ENCODE data around the gene C5AR1.
"Not testable (repeated sequence)": the region's sequence is repeated elsewhere in the genome, so short reads cannot be mapped to it uniquely, and the experiment has no call there.

Gene C5AR1

GRCh38 chr19:47330466-47330869 is 20.8 kb downstream of the C5AR1 start:
- in situ Hi-C loops (cut with HindIII; ENCODE audit: low sequenced_read_pairs): no loop called here
- no peak for DNase-seq (ENCODE audit: low read depth)
- no peak overlapping the region for H3K4me3 ChIP-seq (ENCODE audit: low read depth, low read length)
- TF ChIP-seq, protein P1, sequence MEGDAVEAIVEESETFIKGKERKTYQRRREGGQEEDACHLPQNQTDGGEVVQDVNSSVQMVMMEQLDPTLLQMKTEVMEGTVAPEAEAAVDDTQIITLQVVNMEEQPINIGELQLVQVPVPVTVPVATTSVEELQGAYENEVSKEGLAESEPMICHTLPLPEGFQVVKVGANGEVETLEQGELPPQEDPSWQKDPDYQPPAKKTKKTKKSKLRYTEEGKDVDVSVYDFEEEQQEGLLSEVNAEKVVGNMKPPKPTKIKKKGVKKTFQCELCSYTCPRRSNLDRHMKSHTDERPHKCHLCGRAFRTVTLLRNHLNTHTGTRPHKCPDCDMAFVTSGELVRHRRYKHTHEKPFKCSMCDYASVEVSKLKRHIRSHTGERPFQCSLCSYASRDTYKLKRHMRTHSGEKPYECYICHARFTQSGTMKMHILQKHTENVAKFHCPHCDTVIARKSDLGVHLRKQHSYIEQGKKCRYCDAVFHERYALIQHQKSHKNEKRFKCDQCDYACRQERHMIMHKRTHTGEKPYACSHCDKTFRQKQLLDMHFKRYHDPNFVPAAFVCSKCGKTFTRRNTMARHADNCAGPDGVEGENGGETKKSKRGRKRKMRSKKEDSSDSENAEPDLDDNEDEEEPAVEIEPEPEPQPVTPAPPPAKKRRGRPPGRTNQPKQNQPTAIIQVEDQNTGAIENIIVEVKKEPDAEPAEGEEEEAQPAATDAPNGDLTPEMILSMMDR (IDR thresholded peaks at IDR 0.05; ENCODE audit: low read depth, low read length, missing control alignments): no peak

- in situ Hi-C loops (cut with HindIII; ENCODE audit: low sequenced_read_pairs): no loop called here
- H3K4me3 ChIP-seq (ENCODE audit: low read depth, low read length): no peak overlapping the region
- TF ChIP-seq, protein P1 (IDR thresholded peaks at IDR 0.05; ENCODE audit: low read depth, low read length, missing control alignments): no peak
- no peak for DNase-seq (ENCODE audit: low read depth)
These were observed 21.8 kb downstream of the C5AR1 start for GRCh38 chr19:47331490-47331889.

DNA sequence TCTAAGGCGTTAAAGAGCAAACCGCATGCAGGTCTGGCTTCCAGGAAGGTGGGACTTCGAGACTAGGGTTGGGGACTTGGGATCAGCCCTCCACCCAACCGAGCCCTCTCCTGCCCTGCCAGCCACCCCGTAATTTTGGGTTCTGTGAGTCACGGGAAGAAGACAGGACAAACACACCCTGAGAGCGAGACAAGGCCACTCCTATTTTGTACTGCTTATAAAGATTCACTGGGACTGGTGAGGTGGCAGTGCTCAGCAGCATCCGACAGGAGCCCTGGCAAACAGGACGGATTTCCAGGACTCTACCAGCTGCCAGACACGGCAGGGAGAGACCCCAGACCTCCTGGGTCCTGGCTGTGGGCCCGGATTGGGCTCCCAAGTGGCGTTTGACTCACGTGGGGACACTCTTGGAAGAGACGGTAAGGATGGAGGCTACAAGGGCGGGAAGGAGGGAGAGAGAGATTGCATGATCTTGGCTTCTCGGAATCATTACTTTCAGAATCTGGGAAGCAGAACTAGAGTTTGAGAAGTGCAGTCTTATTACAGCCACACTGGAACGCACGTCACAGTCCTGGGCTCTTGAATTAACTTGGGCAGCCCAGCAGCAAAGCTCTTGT is 22.4 kb downstream of the C5AR1 start, which contains the start of gene C5AR2:
Gene C5AR2, plus strand, starts transcription at position 245 of the 617 bp plus-strand sequence. CDS start 8,625 bp downstream, outside the sequence.
- DNase-seq (ENCODE audit: low read depth): no peak
- in situ Hi-C loops (cut with HindIII; ENCODE audit: low sequenced_read_pairs): no loop called here
- H3K4me3 ChIP-seq (ENCODE audit: low read depth, low read length): no peak within 1 kb of the TSS
- TF ChIP-seq, protein P1 (IDR thresholded peaks at IDR 0.05; ENCODE audit: low read depth, low read length, missing control alignments): no peak

DNA sequence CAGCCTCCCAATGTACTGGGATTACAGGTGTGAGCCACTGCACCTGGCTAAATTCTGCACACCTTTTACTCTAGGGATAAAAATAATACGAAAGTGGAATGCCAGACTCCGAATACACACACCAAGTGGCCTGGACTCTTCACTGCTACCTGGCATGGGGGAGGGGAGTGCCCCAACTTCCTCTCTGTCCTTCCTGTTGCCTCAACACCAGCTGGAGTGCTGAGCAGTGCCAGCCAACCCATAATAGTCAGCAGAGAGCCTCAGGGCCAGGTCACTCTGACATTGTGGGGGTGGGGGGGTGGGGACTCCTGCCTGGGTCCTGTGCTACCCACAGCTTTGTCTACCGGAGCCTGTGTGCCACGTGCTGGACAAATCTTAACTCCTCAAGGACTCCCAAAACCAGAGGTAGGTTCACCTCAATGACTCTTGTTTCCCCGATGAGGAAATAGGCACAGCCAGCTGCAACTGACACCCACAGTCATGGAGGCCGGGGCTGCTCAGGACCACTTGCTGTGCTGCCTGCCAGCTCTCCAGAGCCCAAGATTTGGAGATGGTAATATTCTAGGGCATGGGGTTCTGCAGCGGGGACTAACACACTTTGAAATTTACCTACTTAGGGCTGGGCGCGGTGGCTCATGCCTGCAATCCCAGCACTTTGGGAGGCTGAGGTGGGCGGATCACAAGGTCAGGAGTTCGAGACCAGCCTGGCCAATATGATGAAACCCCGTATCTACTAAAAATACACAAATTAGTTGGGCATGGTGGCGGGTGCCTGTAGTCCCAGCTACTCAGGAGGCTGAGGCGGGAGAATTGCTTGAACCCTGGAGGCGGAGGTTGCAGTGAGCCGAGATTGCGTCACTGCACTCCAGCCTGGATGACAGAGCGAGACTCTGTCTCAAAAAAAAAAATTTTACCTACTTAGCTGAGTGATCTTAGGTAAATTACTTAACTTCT is 27.4 kb downstream of the C5AR1 start:
- in situ Hi-C loops (cut with HindIII; ENCODE audit: low sequenced_read_pairs); H3K4me3 ChIP-seq (ENCODE audit: low read depth, low read length); DNase-seq (ENCODE audit: low read depth): not testable (repeated sequence)

DNA sequence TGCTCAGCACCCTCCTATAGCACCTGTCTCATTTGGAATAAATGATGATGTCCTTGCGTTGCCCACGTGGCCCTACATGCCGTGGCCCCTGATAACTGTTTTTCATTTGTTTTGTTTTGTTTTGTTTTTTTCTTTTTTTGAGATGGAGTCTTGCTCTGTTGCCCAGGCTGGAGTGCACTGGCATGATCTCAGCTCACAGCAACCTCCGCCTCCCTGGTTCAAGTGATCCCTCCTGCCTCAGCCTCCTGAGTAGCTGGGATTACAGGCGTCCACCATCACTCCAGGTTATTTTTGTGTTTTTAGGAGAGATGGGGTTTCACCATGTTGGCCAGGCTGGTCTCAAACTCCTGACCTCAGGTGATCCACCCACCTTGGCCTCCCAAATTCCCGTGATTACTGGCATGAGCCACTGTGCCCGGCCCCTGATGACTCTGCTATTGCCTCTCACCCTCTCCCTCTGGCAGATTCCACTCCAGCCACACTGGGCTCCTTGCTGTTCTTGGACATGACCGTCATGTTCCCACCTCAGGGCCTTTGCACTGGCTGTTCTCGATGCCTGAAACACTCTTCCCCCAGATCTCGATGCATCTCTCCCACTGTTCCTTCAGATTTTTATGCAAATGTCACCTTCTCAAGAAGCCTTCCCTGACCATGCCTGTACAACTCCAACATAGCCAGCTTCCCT is 29.7 kb downstream of the C5AR1 start:
- in situ Hi-C loops (cut with HindIII; ENCODE audit: low sequenced_read_pairs): no loop called here
- H3K4me3 ChIP-seq (ENCODE audit: low read depth, low read length): no peak overlapping the region
- DNase-seq (ENCODE audit: low read depth): no peak
- TF ChIP-seq, protein P1 (IDR thresholded peaks at IDR 0.05; ENCODE audit: low read depth, low read length, missing control alignments): no peak

GRCh38 chr19:47340477-47341208 is 31.0 kb downstream of the C5AR1 start:
- no peak for DNase-seq (ENCODE audit: low read depth)
- in situ Hi-C loops (cut with HindIII; ENCODE audit: low sequenced_read_pairs): no loop called here
- TF ChIP-seq, protein P1 (IDR thresholded peaks at IDR 0.05; ENCODE audit: low read depth, low read length, missing control alignments): no peak
- no peak overlapping the region for H3K4me3 ChIP-seq (ENCODE audit: low read depth, low read length)
